KMS-11 (cell line): ENCODE data around the gene KRT27.

Experiments
- H2AFZ ChIP-seq: fragments of 200-600 bp; sonication (generic); 2 replicates; pipeline ENCODE4 v1.6.1; 2016; ENCODE audit warnings: antibody characterized with exemption, mixed run types, low read depth
- H3K27ac ChIP-seq: fragments of 200-600 bp; sonication (generic); 2 replicates; pipeline ENCODE4 v1.6.1; 2016; ENCODE audit warnings: mild to moderate bottlenecking, mixed run types
- H3K27me3 ChIP-seq: fragments of 200-600 bp; sonication (generic); 2 replicates; pipeline ENCODE4 v1.6.1; 2017; ENCODE audit warnings: mild to moderate bottlenecking, low read depth, mixed run types, moderate library complexity; ENCODE audit not compliant: insufficient read depth
- H3K36me3 ChIP-seq: fragments of 200-600 bp; sonication (generic); 2 replicates; pipeline ENCODE4 v1.6.1; 2017; ENCODE audit warnings: mild to moderate bottlenecking, mixed run types; ENCODE audit not compliant: insufficient read depth
- H3K4me1 ChIP-seq: fragments of 200-600 bp; sonication (generic); 2 replicates; pipeline ENCODE4 v1.6.1; 2016; ENCODE audit warnings: mild to moderate bottlenecking, low read depth, mixed run types; ENCODE audit not compliant: poor library complexity, severe bottlenecking
- H3K4me2 ChIP-seq: fragments of 200-600 bp; sonication (generic); 2 replicates; pipeline ENCODE4 v1.7.0; 2016; ENCODE audit warnings: mild to moderate bottlenecking, mixed run types
- H3K4me3 ChIP-seq: fragments of 200-600 bp; sonication (generic); IDR thresholded peaks from 2 replicates; pipeline ENCODE4 v1.6.1; 2017; ENCODE audit warnings: low read depth, low read length, mixed read lengths; ENCODE audit not compliant: insufficient read depth
- H3K79me2 ChIP-seq: fragments of 200-600 bp; sonication (generic); 2 replicates; pipeline ENCODE4 v1.6.1; 2016; ENCODE audit warnings: low read depth, mixed run types; ENCODE audit not compliant: insufficient read depth
- H3K9ac ChIP-seq: fragments of 200-600 bp; sonication (generic); 2 replicates; pipeline ENCODE4 v1.6.1; 2016; ENCODE audit warnings: mild to moderate bottlenecking, mixed run types
- H4K20me1 ChIP-seq: fragments of 200-600 bp; sonication (generic); 2 replicates; pipeline ENCODE4 v1.6.1; 2016; ENCODE audit warnings: mild to moderate bottlenecking, mixed run types; ENCODE audit not compliant: insufficient read depth
- CTCF ChIP-seq: fragments of 200-600 bp; sonication (generic); conservative IDR thresholded peaks from 2 replicates; pipeline ENCODE4 v1.6.1; 2017; ENCODE audit warnings: low read depth, mild to moderate bottlenecking, antibody characterized with exemption, low read length, moderate library complexity, mixed read lengths

KRT27 gene

GRCh38 chr17:40735016-40735415 is 47.3 kb downstream of the KRT27 start:
- Histone ChIP-seq H3K79me2 (no peaks in the 10 kb centered on the region), H3K27me3 (no peaks in the 10 kb centered on the region), H3K4me3 (no peak overlapping the region), H2AFZ (no peak overlapping the region), H4K20me1 (no peaks in the 10 kb centered on the region), H3K4me1 (no peaks in the 10 kb centered on the region), H3K27ac (no peak overlapping the region), H3K4me2 (no peak overlapping the region), H3K9ac (no peak overlapping the region), H3K36me3 (no peaks in the 10 kb centered on the region)
- TF ChIP-seq CTCF = no peak

GRCh38 chr17:40734018-40734417 is 48.3 kb downstream of the KRT27 start:
- no peaks in the 10 kb centered on the region for H4K20me1 ChIP-seq
- H3K4me1 ChIP-seq = no peaks in the 10 kb centered on the region
- H3K36me3 ChIP-seq = no peaks in the 10 kb centered on the region
- H3K4me2 ChIP-seq = no peak overlapping the region
- TF ChIP-seq CTCF = no peak
- no peak overlapping the region for H3K4me3 ChIP-seq
- no peaks in the 10 kb centered on the region for H3K27me3 ChIP-seq
- no peak overlapping the region for H3K9ac ChIP-seq
- no peak overlapping the region for H3K27ac ChIP-seq
- no peak overlapping the region for H2AFZ ChIP-seq
- no peaks in the 10 kb centered on the region for H3K79me2 ChIP-seq

GRCh38 chr17:40730970-40731369 is 51.4 kb downstream of the KRT27 start:
- H3K4me2 ChIP-seq = no peak overlapping the region
- H3K4me1 ChIP-seq = no peaks in the 10 kb centered on the region
- no peak overlapping the region for H2AFZ ChIP-seq
- no peak overlapping the region for H3K27ac ChIP-seq
- no peaks in the 10 kb centered on the region for H3K79me2 ChIP-seq
- no peaks in the 10 kb centered on the region for H4K20me1 ChIP-seq
- H3K4me3 ChIP-seq = no peak overlapping the region
- no peak overlapping the region for H3K9ac ChIP-seq
- H3K36me3 ChIP-seq = no peaks in the 10 kb centered on the region
- no peaks in the 10 kb centered on the region for H3K27me3 ChIP-seq
- no peak for TF ChIP-seq CTCF

- Histone ChIP-seq H3K36me3 (no peaks in the 10 kb centered on the region), H3K4me2 (no peak overlapping the region), H3K79me2 (no peaks in the 10 kb centered on the region), H3K4me1 (no peaks in the 10 kb centered on the region), H3K9ac (no peak overlapping the region), H3K27ac (no peak overlapping the region), H4K20me1 (no peaks in the 10 kb centered on the region), H3K4me3 (no peak overlapping the region), H2AFZ (no peak overlapping the region), H3K27me3 (no peaks in the 10 kb centered on the region)
- no peak for TF ChIP-seq CTCF
Measured at GRCh38 chr17:40727447-40728231, 54.7 kb downstream of the KRT27 start.
